HepG2 (cell line): Measurements from ENCODE around the gene DGUOK. TPM values are rescaled to one million over a fixed set of nuclear protein-coding genes. Genes with fewer than 3 reads are reported as not detected.

Source experiments
- ATAC-seq: fragments of 200-7000 bp; cut with Tn5 transposase; 3 replicates; pipeline ENCODE4 v1.9.1; 2020; ENCODE audit warnings: mild to moderate bottlenecking, moderate library complexity
- BruUV-seq: library from RNA; stranded (reverse); fragments of 400-500 nt; replicated peaks from 2 replicates; lab custom pipeline; 2021; lab: Mats Ljungman, UMichigan
- CTCF ChIA-PET: fragments of 300-600 bp; formaldehyde crosslinking; extraction: SDS; loops from one replicate; lab custom pipeline; 2021; ENCODE audit warnings: low total read pairs, inconsistent platforms, low intra/inter-chr PET ratio; lab: Yijun Ruan, JAX
- POLR2A ChIA-PET: fragments of 350-600 bp; sonication (Branson Sonifier 250); formaldehyde crosslinking; loops from one replicate; lab custom pipeline; 2020; ENCODE audit warnings: antibody characterized with exemption, inconsistent platforms; lab: Yijun Ruan, JAX
- DNase-seq: peaks from one replicate; pipeline ENCODE4 v3.0.0-alpha.2; 2015; ENCODE audit warnings: low spot score
- FAIRE-seq: peaks from 3 replicates; lab custom pipeline; 2011; peaks lifted over from hg19 to GRCh38; lab: Jason Lieb, UNC
- H2AFZ ChIP-seq: one replicate; pipeline ENCODE4 v1.6.1; 2011; ENCODE audit warnings: low read length, inconsistent platforms
- H3K27ac ChIP-seq: fragments of 300-600 bp; 3 replicates; pipeline ENCODE4 v1.8.0; 2011; ENCODE audit warnings: mixed run types, mild to moderate bottlenecking, mixed read lengths, low read length, inconsistent platforms; ENCODE audit not compliant: insufficient read depth; ENCODE audit errors: extremely low read length
- H3K27me3 ChIP-seq, 2 experiments: fragments of 200-600 bp in 1 of 2; 2 replicates in 1 of 2; 3 replicates in 1 of 2; pipeline versions ENCODE4 v1.6.0 to v1.8.0; 2011; ENCODE audit warnings: low read length in 2 of 2, mild to moderate bottlenecking in 2 of 2, moderate library complexity in 2 of 2, inconsistent platforms in 1 of 2; ENCODE audit not compliant: insufficient read depth in 2 of 2, control insufficient read depth in 1 of 2
- H3K36me3 ChIP-seq, 2 experiments: fragments of 200-600 bp in 1 of 2; replicated peaks in 1 of 2; 2 replicates in 1 of 2; 3 replicates in 1 of 2; pipeline versions ENCODE4 v1.5.1 to v1.8.0; 2011; ENCODE audit warnings: low read length in 2 of 2, inconsistent platforms in 1 of 2; ENCODE audit not compliant: insufficient read depth in 2 of 2, control insufficient read depth in 1 of 2
- H3K4me1 ChIP-seq: 2 replicates; pipeline ENCODE4 v1.5.1; 2012; ENCODE audit warnings: low read length, inconsistent platforms; ENCODE audit not compliant: insufficient read depth
- H3K4me2 ChIP-seq: 2 replicates; pipeline ENCODE4 v1.6.0; 2011; ENCODE audit warnings: low read depth, low read length, inconsistent platforms
- H3K4me3 ChIP-seq, 3 experiments: fragments of 200-600 bp in 1 of 3; sonication (generic), shearing (Covaris generic) in 1 of 3; replicated peaks in 1 of 3; 2 replicates each; pipeline ENCODE4 v1.5.1; 2011 to 2016; ENCODE audit warnings: low read length in 3 of 3, inconsistent platforms in 2 of 3, low read depth in 2 of 3, mild to moderate bottlenecking in 2 of 3, control low read depth in 1 of 3, mixed read lengths in 1 of 3; ENCODE audit not compliant: insufficient read depth in 1 of 3
- H3K79me2 ChIP-seq: one replicate; pipeline ENCODE4 v1.6.1; 2011; ENCODE audit warnings: low read length, inconsistent platforms; ENCODE audit not compliant: insufficient read depth
- H3K9ac ChIP-seq: 2 replicates; pipeline ENCODE4 v1.6.0; 2011; ENCODE audit warnings: mild to moderate bottlenecking, low read depth, low read length, inconsistent platforms; ENCODE audit not compliant: insufficient read depth
- H3K9me3 ChIP-seq: 2 replicates; pipeline ENCODE4 v1.5.1; 2012; ENCODE audit warnings: mild to moderate bottlenecking, low read length
- H4K20me1 ChIP-seq: 2 replicates; pipeline ENCODE4 v1.6.0; 2011; ENCODE audit warnings: inconsistent platforms, mild to moderate bottlenecking, low read length, moderate library complexity; ENCODE audit not compliant: insufficient read depth
- EED ChIP-seq: sonication (generic); formaldehyde crosslinking; IDR thresholded peaks from 2 replicates; pipeline ENCODE4 v1.5.0; 2020; ENCODE audit warnings: mild to moderate bottlenecking, missing genetic modification reagents
- HBP1 ChIP-seq: IDR thresholded peaks from 2 replicates; pipeline ENCODE4 v1.6.1; 2016; ENCODE audit warnings: low read depth, control low read depth
- NCOA1 ChIP-seq: sonication (generic); formaldehyde crosslinking; IDR thresholded peaks from 2 replicates; pipeline ENCODE4 v1.9.0; 2021; ENCODE audit warnings: missing genetic modification reagents
- NFAT5 ChIP-seq: sonication (generic); formaldehyde crosslinking; IDR thresholded peaks from 2 replicates; pipeline ENCODE4 v1.4.0; 2020; ENCODE audit warnings: missing genetic modification reagents
- TARDBP ChIP-seq: sonication (generic); formaldehyde crosslinking; IDR thresholded peaks from 2 replicates; pipeline ENCODE4 v1.8.0; 2022; ENCODE audit warnings: mild to moderate bottlenecking, missing genetic modification reagents
- YEATS2 ChIP-seq: sonication (generic); formaldehyde crosslinking; IDR thresholded peaks from 2 replicates; pipeline ENCODE4 v1.4.0; 2020; ENCODE audit warnings: missing genetic modification reagents, borderline replicate concordance
- ZNF367 ChIP-seq: sonication (generic); formaldehyde crosslinking; IDR thresholded peaks from 2 replicates; pipeline ENCODE4 v1.4.0; 2020; ENCODE audit warnings: missing genetic modification reagents, borderline replicate concordance
- ZNF563 ChIP-seq: sonication (generic); formaldehyde crosslinking; IDR thresholded peaks from 2 replicates; pipeline ENCODE4 v1.8.0; 2022; ENCODE audit warnings: mild to moderate bottlenecking, moderate library complexity, missing genetic modification reagents
- ZNF788 ChIP-seq: sonication (generic); formaldehyde crosslinking; IDR thresholded peaks from 2 replicates; pipeline ENCODE4 v1.5.0; 2020; ENCODE audit warnings: mild to moderate bottlenecking, missing genetic modification reagents, borderline replicate concordance
- ZNF790 ChIP-seq: sonication (generic); formaldehyde crosslinking; IDR thresholded peaks from 2 replicates; pipeline ENCODE4 v1.8.0; 2022; ENCODE audit warnings: missing genetic modification reagents, mild to moderate bottlenecking, borderline replicate concordance
- ZNF83 ChIP-seq: sonication (generic); formaldehyde crosslinking; IDR thresholded peaks from 2 replicates; pipeline ENCODE4 v1.4.0; 2020; ENCODE audit warnings: missing genetic modification reagents, mild to moderate bottlenecking, borderline replicate concordance
- ZZZ3 ChIP-seq: sonication (generic); formaldehyde crosslinking; IDR thresholded peaks from 2 replicates; pipeline ENCODE4 v1.4.0; 2020; ENCODE audit warnings: missing genetic modification reagents, mild to moderate bottlenecking, borderline replicate concordance
- WGBS: methylation state at CpG from one replicate; pipeline ENCODE4 v1.1.6; 2017; ENCODE audit warnings: low lambda C conversion rate; 5-methylcytosine and 5-hydroxymethylcytosine counted together
- in situ Hi-C: cut with HindIII; loops from 2 replicates; pipeline ENCODE4 v1.10.0; 2017; ENCODE audit warnings: low pct_unique_long_range_greater_than_20kb; ENCODE audit not compliant: extremely low pct_ligation_motif_present
- intact Hi-C: fragments of 100-400 bp; cut with micrococcal nuclease; formaldehyde crosslinking; loops from one replicate; pipeline ENCODE4 v1.10.0; 2022; ENCODE audit not compliant: unreplicated experiment
- polyA plus RNA-seq, 8 experiments: library from polyadenylated mRNA; depleted of rRNA in 3 of 8; stranded (reverse) in 7 of 8; unstranded in 1 of 8; fragments of >200 nt; fragmentation: Illumina TruSeq in 4 of 8; extraction: Trizol in 4 of 8; gene quantifications; 2 replicates each; pipeline versions ENCODE4 v1.2.1 to v1.2.3, GENCODE V29; 2011 to 2016; ENCODE audit warnings: low read depth in 4 of 8, missing spikeins in 1 of 8, mixed read lengths in 1 of 8; ENCODE audit not compliant: insufficient read depth in 1 of 8
- total RNA-seq, 5 experiments: library from RNA; depleted of rRNA; stranded (reverse); fragments of >200 nt; fragmentation: Illumina TruSeq; extraction: Trizol; gene quantifications; 2 replicates each; pipeline ENCODE4 v1.2.3, GENCODE V29; 2016; ENCODE audit warnings: low read depth in 1 of 5
- TF ChIP-seq, protein P1 (sequence below): sonication (generic); formaldehyde crosslinking; IDR thresholded peaks from 2 replicates; pipeline ENCODE4 v1.5.0; 2020; ENCODE audit warnings: missing genetic modification reagents
- TF ChIP-seq, protein P2 (sequence below): sonication (generic); formaldehyde crosslinking; conservative IDR thresholded peaks from 2 replicates; pipeline ENCODE4 v1.8.0; 2022; ENCODE audit warnings: mild to moderate bottlenecking, moderate library complexity, missing genetic modification reagents

Gene DGUOK
- total and polyA plus RNA-seq, 2 of the 13 experiments (the other 11 are each of a cell fraction or from before 2014, with no cell fraction given): 105 to 137 TPM

- Histone ChIP-seq H3K36me3 (peaks cover 13 to 66% of the 10 kb centered on the region in 2 experiments), H3K9me3 (no peaks in the 10 kb centered on the region), H3K27me3 (no peaks in the 10 kb centered on the region), H3K4me3 (no peak overlapping the region), H3K79me2 (peaks cover 68% of the 10 kb centered on the region), H3K4me1 (no peaks in the 10 kb centered on the region), H3K4me2 (no peak overlapping the region), H2AFZ (no peak overlapping the region), H3K9ac (no peak overlapping the region), H3K27ac (no peak overlapping the region), H4K20me1 (peaks cover 14% of the 10 kb centered on the region)
- intact Hi-C loops (no loop called here), in situ Hi-C loops (no loop called here)
- POLR2A ChIA-PET: no interaction called here
- FAIRE-seq: no peak
- no TSS peak for BruUV-seq
- no peak for DNase-seq
- WGBS: 97% methylated on average over 5 of the region's 5 CpGs
- CTCF ChIA-PET: no interaction called here
- no peak for ATAC-seq
- no peak for TF ChIP-seq ZZZ3 (CRISPR knock-in tag)
- no peak for TF ChIP-seq ZNF788 (CRISPR knock-in tag)
- TF ChIP-seq, protein P1, sequence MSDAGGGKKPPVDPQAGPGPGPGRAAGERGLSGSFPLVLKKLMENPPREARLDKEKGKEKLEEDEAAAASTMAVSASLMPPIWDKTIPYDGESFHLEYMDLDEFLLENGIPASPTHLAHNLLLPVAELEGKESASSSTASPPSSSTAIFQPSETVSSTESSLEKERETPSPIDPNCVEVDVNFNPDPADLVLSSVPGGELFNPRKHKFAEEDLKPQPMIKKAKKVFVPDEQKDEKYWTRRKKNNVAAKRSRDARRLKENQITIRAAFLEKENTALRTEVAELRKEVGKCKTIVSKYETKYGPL (CRISPR knock-in tag): no peak
- no peak for TF ChIP-seq ZNF367 (CRISPR knock-in tag)
- no peak for TF ChIP-seq YEATS2
- no peak for TF ChIP-seq TARDBP
- no peak for TF ChIP-seq NFAT5 (CRISPR knock-in tag)
- no peak for TF ChIP-seq NCOA1 (CRISPR knock-in tag)
- no peak for TF ChIP-seq ZNF563
- TF ChIP-seq, protein P2, sequence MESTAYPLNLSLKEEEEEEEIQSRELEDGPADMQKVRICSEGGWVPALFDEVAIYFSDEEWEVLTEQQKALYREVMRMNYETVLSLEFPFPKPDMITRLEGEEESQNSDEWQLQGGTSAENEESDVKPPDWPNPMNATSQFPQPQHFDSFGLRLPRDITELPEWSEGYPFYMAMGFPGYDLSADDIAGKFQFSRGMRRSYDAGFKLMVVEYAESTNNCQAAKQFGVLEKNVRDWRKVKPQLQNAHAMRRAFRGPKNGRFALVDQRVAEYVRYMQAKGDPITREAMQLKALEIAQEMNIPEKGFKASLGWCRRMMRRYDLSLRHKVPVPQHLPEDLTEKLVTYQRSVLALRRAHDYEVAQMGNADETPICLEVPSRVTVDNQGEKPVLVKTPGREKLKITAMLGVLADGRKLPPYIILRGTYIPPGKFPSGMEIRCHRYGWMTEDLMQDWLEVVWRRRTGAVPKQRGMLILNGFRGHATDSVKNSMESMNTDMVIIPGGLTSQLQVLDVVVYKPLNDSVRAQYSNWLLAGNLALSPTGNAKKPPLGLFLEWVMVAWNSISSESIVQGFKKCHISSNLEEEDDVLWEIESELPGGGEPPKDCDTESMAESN (CRISPR knock-in tag): no peak
- no peak for TF ChIP-seq HBP1 (CRISPR knock-in tag)
- TF ChIP-seq ZNF83 (CRISPR knock-in tag): no peak
- TF ChIP-seq ZNF790 (CRISPR knock-in tag): no peak
- TF ChIP-seq EED (CRISPR knock-in tag): no peak
These were observed 12.2 kb downstream of the DGUOK start for GRCh38 chr2:73938718-73939352.
